Activated CD4-positive, alpha-beta T cell treated with anti-CD3 and anti-CD28 coated beads for 24 hours (primary cell): ENCODE data around the gene KLHL21.

Source experiments
- DNase-seq, 2 donors: peaks; one replicate each; pipeline ENCODE4 v3.0.0-alpha.2; 2020; ENCODE audit warnings: low read depth in 2 of 2

KLHL21 gene

GRCh38 chr1:6625584-6626149 lies 23.0 kb upstream of the KLHL21 start:
- no peak for DNase-seq

- DNase-seq: peak; percentile 85 to 89
These were observed 22.3 kb upstream of the KLHL21 start, which contains the start of gene THAP3 for GRCh38 chr1:6624710-6625583. Gene THAP3, plus strand, starts transcription at chr1:6624868. Its CDS starts 351 bp downstream, at chr1:6625219.

DNA sequence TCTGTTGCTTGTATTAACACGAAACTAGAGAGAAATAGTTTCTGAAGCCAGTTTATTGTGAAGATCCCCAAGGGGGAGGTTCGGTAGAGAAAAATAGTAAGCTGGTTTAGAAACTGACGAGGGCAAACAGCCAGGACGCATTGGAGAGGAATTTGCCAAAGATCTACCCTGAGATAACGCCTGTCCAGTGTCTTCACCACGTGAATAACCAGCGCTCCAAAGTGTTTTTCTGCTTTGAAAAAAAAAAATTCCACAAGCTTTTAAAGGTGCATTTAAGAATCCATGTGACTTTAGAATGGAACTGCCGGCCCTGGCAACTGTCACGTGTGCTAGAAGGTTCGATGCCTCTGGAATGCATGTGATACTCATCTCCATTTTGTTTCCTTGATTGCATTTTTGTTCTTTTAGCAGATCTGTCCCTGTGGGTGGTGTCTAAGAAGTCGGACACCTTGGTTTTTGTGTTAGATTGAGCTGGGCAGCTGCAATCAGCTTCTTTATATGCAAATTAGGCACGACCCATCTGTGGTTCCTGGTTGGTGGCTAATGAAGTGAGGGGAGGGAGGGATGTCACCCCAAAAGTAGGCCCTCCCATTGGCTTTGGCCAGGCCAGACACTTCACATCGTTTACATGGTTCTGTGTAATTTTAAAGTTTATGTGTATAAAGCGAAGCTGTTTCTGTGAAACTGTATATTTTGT lies 20.7 kb upstream of the KLHL21 start:
- no peak for DNase-seq

- DNase-seq: no peak
These were observed 19.9 kb upstream of the KLHL21 start for GRCh38 chr1:6622396-6623152.

DNA sequence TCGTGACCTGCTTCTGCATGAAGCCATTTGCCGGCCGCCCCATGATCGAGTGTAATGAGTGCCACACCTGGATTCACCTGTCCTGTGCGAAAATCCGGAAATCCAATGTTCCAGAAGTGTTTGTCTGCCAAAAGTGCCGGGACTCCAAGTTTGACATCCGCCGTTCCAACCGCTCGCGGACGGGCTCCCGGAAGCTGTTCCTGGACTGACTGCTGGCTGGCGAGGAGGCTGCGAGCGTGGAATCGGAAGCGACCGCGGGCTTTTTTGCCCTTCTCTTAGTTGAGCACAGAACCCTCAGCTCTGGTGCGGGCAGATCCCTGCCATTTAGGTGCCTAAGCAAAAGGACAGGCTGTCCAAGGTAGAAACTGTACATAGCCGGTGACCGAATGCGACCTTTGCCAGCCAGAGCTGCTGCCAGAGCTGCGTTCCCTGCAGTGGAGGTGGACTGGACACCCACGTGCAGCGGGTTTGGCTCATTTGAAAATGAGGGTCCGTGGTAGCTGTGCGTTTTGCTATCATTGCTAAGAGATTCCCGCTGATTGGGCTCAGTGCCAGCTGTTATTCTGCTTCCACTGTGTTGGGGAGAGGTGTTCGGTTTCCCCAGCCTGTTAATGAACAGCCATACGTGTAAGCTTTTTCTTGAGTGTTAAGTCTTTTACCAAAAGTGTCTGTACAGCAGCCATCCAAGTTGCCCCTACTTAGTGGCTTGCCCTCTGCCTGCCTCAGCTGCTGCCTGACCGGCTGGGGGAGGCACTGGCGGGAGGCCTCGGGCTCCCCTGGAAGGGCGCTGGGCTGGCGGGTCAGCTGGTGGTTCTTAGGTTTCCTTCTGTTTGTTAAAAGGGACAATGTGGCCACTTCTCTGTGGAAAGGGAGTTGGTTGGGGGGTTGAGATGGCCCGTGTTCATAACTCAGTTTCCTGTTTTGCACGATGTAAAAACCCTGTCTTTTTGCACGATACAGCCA lies 19.0 kb upstream of the KLHL21 start:
- no peak for DNase-seq

DNA sequence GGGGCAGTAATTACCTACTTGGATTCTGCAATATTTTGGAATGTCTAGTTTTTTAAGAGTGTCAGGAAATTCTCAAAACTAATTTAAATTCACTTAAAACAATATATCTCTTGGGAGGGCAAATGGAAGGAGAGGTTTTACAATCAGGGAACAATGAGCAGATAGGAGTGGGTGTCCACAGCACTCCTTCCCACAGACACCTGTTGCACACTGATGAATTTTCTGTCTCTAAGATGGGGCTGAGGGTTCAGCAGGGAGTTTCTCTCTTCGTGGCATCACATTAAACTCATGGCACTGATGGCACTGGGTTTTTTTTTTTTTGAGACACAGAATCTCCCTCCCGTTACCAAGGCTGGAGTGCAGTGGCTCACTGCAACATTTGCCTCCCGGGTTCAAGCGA lies 16.4 kb upstream of the KLHL21 start:
- no peak for DNase-seq

DNA sequence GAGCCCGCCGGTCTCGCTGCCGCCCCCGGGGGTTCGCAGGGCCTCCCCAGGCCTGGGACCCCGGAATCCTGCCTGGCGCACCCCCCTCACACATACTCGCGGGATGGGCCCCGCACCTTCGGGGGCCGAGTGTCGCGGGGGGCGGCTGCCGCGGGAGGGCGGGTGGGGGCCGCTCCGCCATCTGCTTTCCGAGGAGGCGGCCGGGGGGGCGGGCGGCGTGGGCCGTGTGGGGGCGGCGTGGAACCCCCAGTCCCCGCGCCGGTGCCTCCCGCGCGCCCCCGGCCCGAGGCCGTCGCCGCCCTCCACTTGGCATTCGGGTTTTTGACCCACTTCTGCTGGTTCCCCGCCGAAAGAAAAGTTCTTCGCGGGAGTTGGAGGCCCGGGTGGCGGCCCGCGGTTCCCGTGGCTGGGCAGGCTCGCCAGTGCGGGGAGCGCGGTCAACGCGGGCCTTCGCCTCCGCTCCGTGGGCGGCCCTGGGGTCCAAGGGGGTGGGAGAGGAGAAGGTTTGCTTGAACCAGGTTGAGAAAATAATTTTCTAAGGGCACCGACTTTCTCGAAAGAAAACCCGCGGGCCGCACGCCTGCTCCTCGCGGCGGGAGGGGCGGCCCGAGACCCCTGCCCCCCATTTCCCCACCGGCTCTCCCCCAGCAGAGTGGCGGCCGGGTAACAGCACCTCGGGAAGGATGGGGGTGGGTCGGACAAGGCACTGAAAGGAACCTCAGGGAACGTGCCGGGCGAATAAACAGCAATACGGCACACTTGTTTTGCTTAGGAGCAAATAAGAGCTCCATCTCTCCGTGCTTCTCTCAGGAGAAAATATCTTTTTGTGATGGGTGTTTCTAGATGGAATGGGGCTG lies 12.5 kb upstream of the KLHL21 start:
- DNase-seq: no peak

DNA sequence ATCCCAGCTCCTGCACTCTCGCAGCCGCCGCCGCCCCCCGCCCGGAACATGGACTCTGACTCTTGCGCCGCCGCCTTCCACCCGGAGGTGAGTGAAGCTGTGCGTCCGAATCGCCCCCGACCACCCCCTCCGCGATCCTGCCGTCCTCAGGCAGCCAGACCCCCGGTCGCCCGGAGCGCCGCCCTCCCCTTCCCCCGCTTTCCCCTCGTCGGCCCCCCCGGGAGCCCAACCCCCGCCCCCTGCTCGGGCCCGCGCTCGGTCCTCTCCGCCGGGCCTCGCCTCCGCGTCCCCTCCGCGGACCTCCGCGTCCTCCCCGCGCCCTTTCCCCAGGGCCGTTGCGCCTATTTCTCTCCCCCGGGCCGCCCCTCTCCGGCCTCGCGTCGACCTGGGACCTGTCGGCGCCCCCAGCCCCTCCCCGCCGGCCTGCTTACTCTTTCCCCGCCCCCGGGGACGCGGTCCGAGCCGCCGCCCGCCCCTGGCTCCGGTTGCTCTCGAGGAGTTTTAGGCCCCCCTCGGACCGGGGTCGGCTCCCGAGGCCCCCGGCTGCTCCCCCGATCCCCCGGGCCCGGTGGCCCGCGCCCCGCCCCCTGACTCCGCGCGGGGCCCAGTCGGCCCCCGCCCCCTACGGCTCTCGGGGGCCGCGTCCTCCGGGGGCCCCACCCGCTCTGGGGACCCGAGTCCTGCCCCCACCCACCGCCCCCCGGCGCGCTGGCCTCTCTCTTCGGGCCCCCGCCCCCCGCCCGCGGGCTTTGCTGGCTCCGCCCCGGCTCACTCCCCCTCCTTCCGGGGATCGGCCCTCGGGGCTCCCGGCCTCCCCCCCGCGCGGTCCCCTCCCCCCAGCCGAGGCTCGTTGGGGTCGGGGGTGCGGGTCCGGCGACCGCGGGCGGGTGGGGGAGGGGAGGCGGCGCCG lies 11.6 kb upstream of the KLHL21 start:
- no peak for DNase-seq

- peak; percentile 99 for DNase-seq
These were observed 10.8 kb upstream of the KLHL21 start, which contains the start of gene PHF13 for GRCh38 chr1:6613361-6614018. Gene PHF13, plus strand, starts transcription at chr1:6613731. Its CDS starts 336 bp downstream, at chr1:6614067.

DNA sequence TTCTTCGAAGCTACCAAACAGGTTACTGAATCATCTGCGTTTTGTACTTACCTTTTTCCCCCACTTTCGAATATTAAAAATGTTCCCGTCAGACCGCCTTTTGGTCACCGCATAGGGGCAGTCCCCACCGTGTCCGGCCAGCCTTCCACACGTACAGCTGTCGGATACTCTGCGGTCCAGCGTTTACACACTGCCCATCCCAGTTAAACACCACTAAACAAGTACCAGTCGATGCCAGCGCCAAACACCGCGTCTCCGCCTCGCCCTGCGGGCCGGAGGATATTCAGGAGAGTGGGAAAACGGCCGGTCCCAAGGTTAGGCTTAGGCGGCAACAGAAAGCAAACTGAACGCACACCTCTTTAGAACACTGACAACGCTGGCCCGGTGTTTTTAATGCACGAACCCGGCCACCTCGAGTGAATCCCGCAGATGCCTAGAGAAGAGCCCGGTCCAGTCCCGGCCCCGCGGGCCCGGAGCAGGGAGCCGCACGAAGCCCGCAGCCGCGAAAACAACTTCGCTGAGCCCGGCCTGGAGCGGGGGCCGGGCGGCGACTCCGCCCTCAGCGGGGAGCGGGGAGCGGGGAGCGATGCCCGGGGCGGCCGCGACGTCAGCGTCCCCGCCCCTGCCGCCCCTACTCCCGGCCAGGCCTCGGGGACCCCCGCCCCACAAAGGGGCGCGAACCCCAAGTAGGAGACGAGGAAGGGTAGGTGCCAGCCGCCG lies 10.1 kb upstream of the KLHL21 start:
- no peak for DNase-seq

DNA sequence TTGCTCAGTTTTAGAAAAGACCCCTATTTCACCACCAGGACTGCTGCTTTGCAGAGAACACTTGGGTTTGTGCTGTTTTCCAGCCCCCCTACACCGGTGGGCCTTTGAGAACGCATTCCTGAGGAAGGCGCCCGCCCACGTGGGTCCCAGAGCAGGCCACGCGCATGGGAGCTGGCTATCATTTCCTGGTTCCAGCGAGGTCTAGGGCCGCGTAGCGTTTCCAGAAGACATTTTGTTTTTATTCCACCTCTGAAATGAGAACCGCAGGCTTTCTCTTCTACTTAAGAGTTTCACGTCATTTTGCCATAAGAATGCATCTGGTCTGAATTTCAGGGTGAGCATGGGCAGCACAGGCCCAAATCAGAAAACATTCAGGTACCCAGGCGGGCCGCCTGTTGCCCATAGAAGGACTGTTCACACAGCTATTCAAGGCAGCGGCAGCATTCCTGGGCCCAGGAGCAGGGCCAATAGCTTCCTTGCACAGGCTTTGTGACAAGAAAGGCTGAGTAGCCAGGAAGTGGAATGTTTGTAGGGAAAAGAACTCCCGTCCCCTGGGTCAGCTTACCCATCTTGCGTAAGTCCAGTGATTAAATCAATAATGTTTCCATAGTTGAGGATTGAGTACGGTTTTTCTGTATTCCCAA lies 1.4 kb upstream of the KLHL21 start:
- DNase-seq: no peak

- DNase-seq: no peak
These were observed 707 bp upstream of the KLHL21 start for GRCh38 chr1:6603238-6603914.

DNA sequence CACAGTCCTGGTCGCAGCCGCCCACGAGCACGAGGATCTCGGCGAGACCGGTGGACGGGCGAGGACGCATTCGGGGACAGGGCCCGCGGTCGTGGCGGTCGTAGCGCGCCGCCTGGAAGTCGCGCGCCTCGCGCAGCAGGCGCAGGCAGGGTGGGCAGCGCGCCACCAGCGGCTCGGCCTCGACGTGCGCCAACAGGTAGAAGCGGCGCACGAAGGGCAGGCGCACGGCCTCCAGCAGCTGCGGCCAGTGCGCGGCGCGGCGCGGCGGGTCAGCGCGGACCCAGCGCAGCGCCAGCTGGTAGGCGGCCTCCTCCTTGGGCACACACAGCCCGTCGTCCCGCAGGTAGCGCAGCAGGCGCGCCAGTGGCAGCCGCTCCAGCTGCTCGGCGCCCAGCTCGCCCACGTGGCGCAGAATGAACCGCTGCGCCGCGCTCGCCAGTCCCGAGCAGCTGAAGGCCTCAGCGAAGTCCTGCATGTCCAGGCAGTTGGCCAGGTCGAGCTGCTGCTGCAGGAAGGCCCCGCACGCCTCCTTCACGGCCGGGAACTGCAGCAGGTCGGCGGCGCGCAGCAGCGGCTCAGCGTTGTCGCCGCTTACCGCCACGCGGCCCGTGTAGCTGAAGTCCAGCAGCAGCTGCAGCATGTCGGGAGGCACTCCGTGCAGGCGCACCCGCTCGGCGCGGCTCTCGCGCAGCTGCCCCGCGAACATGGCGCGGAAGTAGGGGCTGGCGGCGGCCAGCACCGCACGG lies 573 bp downstream of the KLHL21 start:
- no peak for DNase-seq

DNA sequence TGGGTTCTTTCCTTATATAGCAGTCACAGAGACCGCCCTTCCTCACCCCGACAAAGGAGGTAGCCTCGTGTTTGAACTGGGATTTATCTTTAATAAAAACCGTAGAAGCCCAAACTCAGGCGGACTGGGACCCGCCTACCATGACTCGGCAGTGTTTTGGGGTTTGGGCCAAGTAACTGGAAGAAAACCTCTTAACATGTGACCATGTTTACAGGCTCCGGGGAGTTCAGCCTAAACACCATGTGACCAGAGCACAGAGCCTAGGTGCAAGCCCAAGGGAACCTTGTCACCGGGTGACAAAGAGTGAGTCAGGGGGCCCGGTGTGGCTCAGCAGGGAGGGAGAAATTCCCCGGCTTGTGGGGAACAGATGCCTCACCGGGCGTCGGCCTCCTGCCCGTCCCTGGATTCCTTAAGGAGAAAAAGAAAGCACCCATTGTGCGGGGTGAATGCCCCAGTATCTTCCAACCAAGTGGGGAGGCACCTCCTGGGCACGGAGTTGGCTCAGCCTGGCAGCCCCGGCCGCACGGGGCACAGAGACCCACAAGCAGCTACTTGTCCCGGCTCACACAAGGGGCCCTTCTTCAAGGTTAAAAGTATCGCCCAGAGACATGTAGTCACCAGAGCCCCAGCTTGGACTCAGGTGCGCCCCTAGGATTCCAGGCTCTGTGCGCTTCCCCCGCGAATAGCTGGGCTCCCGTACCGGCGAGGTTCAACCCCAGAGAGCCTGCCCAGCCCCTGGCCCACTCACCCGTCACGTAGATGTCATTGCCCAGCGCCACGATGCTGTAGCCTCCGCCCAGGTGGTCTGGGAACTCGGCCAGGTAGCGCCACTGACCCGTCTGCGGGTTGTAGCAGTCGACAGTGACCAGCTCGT lies 1.4 kb downstream of the KLHL21 start:
- peak; percentile 73 to 75 for DNase-seq
